ENCODE data around the gene KCNIP4. TPM values are rescaled to one million over a fixed set of nuclear protein-coding genes. Genes with fewer than 3 reads are reported as not detected.

The KCNIP4 gene
- total RNA-seq, 1 donor: 1.7 TPM

- peak; percentile 48 for TF ChIP-seq CTCF (IDR thresholded peaks at IDR 0.05; ENCODE audit: insufficient read depth, low read length)
- peak; percentile 13 for DNase-seq (ENCODE audit: low read depth)
- no peak overlapping the region for H3K4me3 ChIP-seq (ENCODE audit: low read depth, low read length)
These were observed 478.9 kb downstream of the KCNIP4 start for GRCh38 chr4:21469438-21470300.

GRCh38 chr4:21467551-21467950 lies 481.0 kb downstream of the KCNIP4 start:
- TF ChIP-seq CTCF (IDR thresholded peaks at IDR 0.05; ENCODE audit: insufficient read depth, low read length): no peak
- DNase-seq (ENCODE audit: low read depth): no peak
- H3K4me3 ChIP-seq (ENCODE audit: low read depth, low read length): no peak overlapping the region

GRCh38 chr4:21457086-21457840 lies 491.3 kb downstream of the KCNIP4 start:
- no peak for DNase-seq (ENCODE audit: low read depth)

GRCh38 chr4:21454831-21455230 lies 493.7 kb downstream of the KCNIP4 start:
- H3K4me3 ChIP-seq (ENCODE audit: low read depth, low read length): no peak overlapping the region
- DNase-seq (ENCODE audit: low read depth): no peak
- no peak for TF ChIP-seq CTCF (IDR thresholded peaks at IDR 0.05; ENCODE audit: insufficient read depth, low read length)

More at GRCh38 chr4:21457086-21457840, 491.3 kb downstream of the KCNIP4 start:
- H3K4me3 ChIP-seq (ENCODE audit: low read depth, low read length): no peak overlapping the region
- TF ChIP-seq CTCF (IDR thresholded peaks at IDR 0.05; ENCODE audit: insufficient read depth, low read length): no peak

- no peak for DNase-seq (ENCODE audit: low read depth)
- no peak overlapping the region for H3K4me3 ChIP-seq (ENCODE audit: low read depth, low read length)
- no peak for TF ChIP-seq CTCF (IDR thresholded peaks at IDR 0.05; ENCODE audit: insufficient read depth, low read length)
These were observed 494.4 kb downstream of the KCNIP4 start for GRCh38 chr4:21454201-21454600.

- TF ChIP-seq CTCF (IDR thresholded peaks at IDR 0.05; ENCODE audit: insufficient read depth, low read length): no peak
- no peak for DNase-seq (ENCODE audit: low read depth)
- H3K4me3 ChIP-seq (ENCODE audit: low read depth, low read length): no peak overlapping the region
These were observed 495.6 kb downstream of the KCNIP4 start for GRCh38 chr4:21452931-21453330.
